Psoas muscle (tissue), 8 donors: ENCODE measurements around the gene PCSK5. TPM values are rescaled to one million over a fixed set of nuclear protein-coding genes. Genes with fewer than 3 reads are reported as not detected.

Experiments used
- ATAC-seq, 4 donors: fragments of 200-7000 bp; cut with Tn5 transposase; one replicate each; pipeline ENCODE4 v1.9.1; 2020; ENCODE audit warnings: moderate library complexity in 3 of 4, mild to moderate bottlenecking in 2 of 4
- DNase-seq, 2 donors: peaks; one replicate each; pipeline ENCODE4 v3.0.0-alpha.2; 2020
- H3K27ac ChIP-seq: fragments of 200-600 bp; one replicate; pipeline ENCODE4 v1.8.0; 2022
- H3K27me3 ChIP-seq, 3 donors: fragments of 200-600 bp in 1 of 3; one replicate each; pipeline versions ENCODE4 v1.6.1 to v1.8.0; 2013 to 2022; ENCODE audit warnings: low read length in 2 of 3, mild to moderate bottlenecking in 2 of 3, moderate library complexity in 1 of 3; ENCODE audit not compliant: insufficient read depth in 3 of 3
- H3K36me3 ChIP-seq, 2 donors: fragments of 200-600 bp in 1 of 2; one replicate each; pipeline versions ENCODE4 v1.6.1 to v1.8.0; 2013 to 2022; ENCODE audit warnings: low read depth in 1 of 2, mild to moderate bottlenecking in 1 of 2, moderate library complexity in 1 of 2; ENCODE audit not compliant: insufficient read depth in 1 of 2
- H3K4me1 ChIP-seq: fragments of 200-600 bp; one replicate; pipeline ENCODE4 v1.8.0; 2022
- H3K4me3 ChIP-seq: fragments of 200-600 bp; one replicate; pipeline ENCODE4 v1.8.0; 2022; ENCODE audit warnings: mild to moderate bottlenecking
- H3K9me3 ChIP-seq: fragments of 200-600 bp; one replicate; pipeline ENCODE4 v1.8.0; 2022
- CTCF ChIP-seq: fragments of 200-600 bp; IDR thresholded peaks from one replicate; pipeline ENCODE4 v1.8.0; 2022; ENCODE audit warnings: antibody characterized with exemption
- WGBS, 3 donors: extraction: QIAGEN DNeasy Blood & Tissue Kit; methylation state at CpG; one replicate each; pipeline versions ENCODE4 v1.1.6 to v1.1.7; 2013; 5-methylcytosine and 5-hydroxymethylcytosine counted together
- intact Hi-C, 2 donors: fragments of 100-400 bp; cut with DNase I; formaldehyde crosslinking; loops; one replicate each; pipeline versions ENCODE4 v1.11.0 to v1.14.2; 2022
- polyA plus RNA-seq, 3 donors: library from polyadenylated mRNA; stranded (reverse); fragments of 200-250 nt; gene quantifications; one replicate each; pipeline ENCODE4 v1.2.3, GENCODE V29; 2013
- total RNA-seq, 4 donors: library from RNA; stranded (reverse); fragmentation: NEBNext Ultra II Directional in 2 of 4; extraction: Animal tissue kit (Norgen Biotek cat#: 25700) in 2 of 4; gene quantifications; one replicate each; pipeline versions ENCODE4 v1.2.1 to v1.2.4, GENCODE V29; 2021 to 2023
- donor health status: healthy with polysubstance abuse.
- donor health status: DM: no; HTN: no; CAD: no; lungs with moderate emphysema.
- donor health status: Bipolar disorder and iron deficiency.
- donor health status: healthy.
- donor health status: DM: yes; HTN: yes; CAD: no.
- donor health status: DM: no; HTN: no; CAD: no.
- donor health status: DM: no; HTN: no; CAD: no.
- donor health status: DM: yes; HTN: yes; CAD: no.

Gene PCSK5
- total and polyA plus RNA-seq, 7 donors, result 0.75 to 4.4 (median 2.3) TPM

- no peaks in the 10 kb centered on the region for H3K36me3 ChIP-seq
- H3K4me3 ChIP-seq, result no peak overlapping the region
- no peaks in the 10 kb centered on the region for H3K9me3 ChIP-seq
- no peak for DNase-seq
- intact Hi-C loops, result no loop called here
- no peak for ATAC-seq
- H3K4me1 ChIP-seq, result no peaks in the 10 kb centered on the region
- 96 to 98% (median 98%) methylated on average over 5 of the region's 5 CpGs for WGBS, 3 donors
- H3K27me3 ChIP-seq, result no peaks in the 10 kb centered on the region
- TF ChIP-seq CTCF, result no peak
- no peak overlapping the region for H3K27ac ChIP-seq
Measured at GRCh38 chr9:76191493-76191892, 301.0 kb downstream of the PCSK5 start.

- no peak for TF ChIP-seq CTCF
- Histone ChIP-seq H3K4me1 (no peaks in the 10 kb centered on the region), H3K9me3 (no peaks in the 10 kb centered on the region), H3K4me3 (no peak overlapping the region), H3K27ac (no peak overlapping the region), H3K27me3 (no peaks in the 10 kb centered on the region), H3K36me3 (no peaks in the 10 kb centered on the region)
- ATAC-seq, result no peak
- intact Hi-C loops, result no loop called here
- DNase-seq, result no peak
- 93 to 100% (median 94%) methylated on average over 3 of the region's 3 CpGs for WGBS, 3 donors
Measured at GRCh38 chr9:76192013-76192412, 301.5 kb downstream of the PCSK5 start.

- no peak for TF ChIP-seq CTCF
- H3K27me3 ChIP-seq, result no peaks in the 10 kb centered on the region
- DNase-seq, result no peak
- intact Hi-C loops, result no loop called here
- no peak overlapping the region for H3K4me3 ChIP-seq
- no peaks in the 10 kb centered on the region for H3K4me1 ChIP-seq
- no peak for ATAC-seq
- H3K9me3 ChIP-seq, result no peaks in the 10 kb centered on the region
- WGBS, 3 donors, result 96 to 97% (median 96%) methylated on average over 3 of the region's 3 CpGs
- no peaks in the 10 kb centered on the region for H3K36me3 ChIP-seq
- H3K27ac ChIP-seq, result no peak overlapping the region
Measured at GRCh38 chr9:76194896-76195295, 304.4 kb downstream of the PCSK5 start.

GRCh38 chr9:76198336-76198735 is 307.9 kb downstream of the PCSK5 start:
- intact Hi-C loops, result no loop called here

More at GRCh38 chr9:76198336-76198735, 307.9 kb downstream of the PCSK5 start:
- Histone ChIP-seq H3K27me3 (no peaks in the 10 kb centered on the region), H3K9me3 (no peaks in the 10 kb centered on the region), H3K4me1 (no peaks in the 10 kb centered on the region), H3K36me3 (no peaks in the 10 kb centered on the region), H3K4me3 (no peak overlapping the region), H3K27ac (no peak overlapping the region)
- DNase-seq (no peak), ATAC-seq (no peak)
- no peak for TF ChIP-seq CTCF
- 49 to 60% (median 56%) methylated on average over 2 of the region's 2 CpGs for WGBS, 3 donors
